GM21717 (cell line): ENCODE results near the gene ANKRA2.

Experiments
- ATAC-seq: cut with Tn5 transposase; IDR thresholded peaks from one replicate; pipeline ENCODE4 v1.9.1; 2021; ENCODE audit warnings: mild to moderate bottlenecking, moderate library complexity; ENCODE audit not compliant: unreplicated experiment

The ANKRA2 gene

DNA sequence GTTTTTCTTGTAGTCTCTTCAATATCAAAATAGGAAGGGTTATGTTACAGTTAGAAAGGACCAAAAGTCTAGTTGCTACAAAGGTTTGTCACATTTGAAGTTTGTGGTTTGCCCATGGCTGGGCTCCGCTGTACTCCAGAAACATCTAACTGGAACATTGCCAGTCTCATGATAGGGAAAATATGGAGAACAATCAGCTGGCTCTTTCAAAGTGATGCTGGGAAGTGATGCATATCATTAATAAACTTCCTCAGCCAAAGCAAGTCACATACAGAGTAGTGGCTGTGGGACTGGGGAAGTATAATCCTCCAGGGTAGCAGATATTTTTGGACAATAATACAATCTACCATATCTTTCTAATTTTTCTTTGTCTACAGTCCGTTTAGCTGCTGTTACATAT lies 58.4 kb downstream of the ANKRA2 start:
- ATAC-seq: no peak

GRCh38 chr5:73506459-73506955 lies 58.9 kb downstream of the ANKRA2 start:
- ATAC-seq: no peak
